Measurements from ENCODE around the gene TGFBI. TPM values are rescaled to one million over a fixed set of nuclear protein-coding genes. Genes with fewer than 3 reads are reported as not detected.

Gene TGFBI
- total RNA-seq, 1 donor from 2014 or later: 453 TPM

DNA sequence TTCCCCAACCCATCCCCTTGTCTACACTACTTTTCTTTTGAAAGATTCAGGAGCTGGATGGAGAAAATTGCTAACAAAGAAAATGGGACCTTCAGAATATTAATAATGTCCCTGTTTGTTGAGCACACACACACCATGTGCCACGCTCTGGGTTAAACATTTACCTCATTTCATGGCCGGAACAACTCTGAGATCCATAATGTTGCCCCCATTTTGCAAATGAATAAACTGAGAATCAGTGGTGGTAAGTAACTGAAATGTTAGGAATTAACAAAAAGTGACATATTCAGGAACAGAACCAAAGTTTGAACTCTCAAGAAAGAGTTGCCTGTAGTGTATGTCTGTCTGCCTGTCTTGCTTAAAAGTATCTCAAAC, 52.4 kb downstream of the TGFBI start:
- peak overlapping the region; percentile 70 for H3K4me3 ChIP-seq (ENCODE audit: low read depth, low read length)
- TF ChIP-seq, protein P1, sequence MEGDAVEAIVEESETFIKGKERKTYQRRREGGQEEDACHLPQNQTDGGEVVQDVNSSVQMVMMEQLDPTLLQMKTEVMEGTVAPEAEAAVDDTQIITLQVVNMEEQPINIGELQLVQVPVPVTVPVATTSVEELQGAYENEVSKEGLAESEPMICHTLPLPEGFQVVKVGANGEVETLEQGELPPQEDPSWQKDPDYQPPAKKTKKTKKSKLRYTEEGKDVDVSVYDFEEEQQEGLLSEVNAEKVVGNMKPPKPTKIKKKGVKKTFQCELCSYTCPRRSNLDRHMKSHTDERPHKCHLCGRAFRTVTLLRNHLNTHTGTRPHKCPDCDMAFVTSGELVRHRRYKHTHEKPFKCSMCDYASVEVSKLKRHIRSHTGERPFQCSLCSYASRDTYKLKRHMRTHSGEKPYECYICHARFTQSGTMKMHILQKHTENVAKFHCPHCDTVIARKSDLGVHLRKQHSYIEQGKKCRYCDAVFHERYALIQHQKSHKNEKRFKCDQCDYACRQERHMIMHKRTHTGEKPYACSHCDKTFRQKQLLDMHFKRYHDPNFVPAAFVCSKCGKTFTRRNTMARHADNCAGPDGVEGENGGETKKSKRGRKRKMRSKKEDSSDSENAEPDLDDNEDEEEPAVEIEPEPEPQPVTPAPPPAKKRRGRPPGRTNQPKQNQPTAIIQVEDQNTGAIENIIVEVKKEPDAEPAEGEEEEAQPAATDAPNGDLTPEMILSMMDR (IDR thresholded peaks at IDR 0.05; ENCODE audit: insufficient read depth, low read length, poor library complexity, severe bottlenecking): no peak
- H3K36me3 ChIP-seq (ENCODE audit: control insufficient read depth, insufficient read depth, low read length): no peaks in the 10 kb centered on the region
- no peak for DNase-seq (ENCODE audit: low read depth)
- peaks cover 2% of the 10 kb centered on the region for H3K27me3 ChIP-seq (ENCODE audit: control insufficient read depth, insufficient read depth, low read length)

DNA sequence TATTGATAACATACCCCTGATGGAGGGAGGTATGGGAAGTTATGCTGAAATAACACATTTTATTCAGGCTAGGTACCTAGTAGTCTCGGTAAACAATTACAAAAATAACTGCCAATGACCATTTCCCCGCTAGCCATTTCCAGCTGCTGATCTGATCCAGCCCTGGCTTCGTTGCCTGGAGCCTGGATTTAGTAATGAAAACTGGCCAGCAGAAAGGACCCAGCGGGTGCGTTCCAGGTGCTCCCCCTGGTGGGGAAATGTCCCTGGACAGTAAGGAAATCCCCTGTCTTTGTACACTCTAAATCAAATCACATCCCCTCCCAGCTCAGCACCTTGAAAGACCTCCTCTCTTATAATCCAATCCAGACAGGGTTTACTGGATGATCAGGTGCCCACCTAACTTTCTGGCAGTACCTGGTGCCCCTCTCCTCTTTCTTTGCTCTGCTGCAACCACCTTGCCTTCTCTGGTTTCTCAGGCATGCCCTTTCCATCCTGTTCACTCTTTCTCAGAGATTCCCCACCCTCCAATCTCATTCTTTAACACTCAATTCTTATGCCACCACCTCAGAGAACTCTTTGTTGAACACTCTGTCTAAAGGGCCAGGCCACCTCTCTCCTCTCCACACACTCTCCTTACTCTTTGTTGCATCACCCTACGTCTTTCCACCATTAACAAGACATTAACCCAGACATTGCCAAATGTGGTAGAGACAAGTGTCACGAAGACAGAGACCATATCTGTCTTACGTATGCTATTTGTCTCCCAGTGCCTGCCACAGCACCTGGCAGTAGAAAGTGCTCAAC, 53.8 kb downstream of the TGFBI start:
- TF ChIP-seq, protein P1 (IDR thresholded peaks at IDR 0.05; ENCODE audit: insufficient read depth, low read length, poor library complexity, severe bottlenecking): peak; percentile 93
- H3K4me3 ChIP-seq (ENCODE audit: low read depth, low read length): no peak overlapping the region
- H3K36me3 ChIP-seq (ENCODE audit: control insufficient read depth, insufficient read depth, low read length): no peaks in the 10 kb centered on the region
- H3K27me3 ChIP-seq (ENCODE audit: control insufficient read depth, insufficient read depth, low read length): peaks cover 2% of the 10 kb centered on the region
- no peak for DNase-seq (ENCODE audit: low read depth)

DNA sequence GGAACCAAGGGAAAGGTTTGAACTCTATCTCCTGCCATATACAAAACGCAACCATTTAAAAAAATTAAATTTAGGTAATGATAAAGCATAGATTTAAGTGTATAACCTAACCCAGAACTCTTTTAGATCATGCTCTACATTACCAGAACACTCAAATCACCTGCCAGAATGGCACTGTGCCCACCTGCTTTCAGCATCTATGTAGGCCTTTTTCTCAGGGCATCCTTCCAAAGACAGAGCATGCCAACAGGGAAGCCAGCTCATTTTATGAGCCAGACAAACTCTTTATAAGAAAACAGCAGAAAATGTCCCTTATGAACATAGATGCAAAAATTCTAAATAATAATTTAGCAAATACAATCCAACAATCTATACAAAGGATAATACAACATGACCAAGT, 55.9 kb downstream of the TGFBI start:
- no peak for DNase-seq (ENCODE audit: low read depth)

DNA sequence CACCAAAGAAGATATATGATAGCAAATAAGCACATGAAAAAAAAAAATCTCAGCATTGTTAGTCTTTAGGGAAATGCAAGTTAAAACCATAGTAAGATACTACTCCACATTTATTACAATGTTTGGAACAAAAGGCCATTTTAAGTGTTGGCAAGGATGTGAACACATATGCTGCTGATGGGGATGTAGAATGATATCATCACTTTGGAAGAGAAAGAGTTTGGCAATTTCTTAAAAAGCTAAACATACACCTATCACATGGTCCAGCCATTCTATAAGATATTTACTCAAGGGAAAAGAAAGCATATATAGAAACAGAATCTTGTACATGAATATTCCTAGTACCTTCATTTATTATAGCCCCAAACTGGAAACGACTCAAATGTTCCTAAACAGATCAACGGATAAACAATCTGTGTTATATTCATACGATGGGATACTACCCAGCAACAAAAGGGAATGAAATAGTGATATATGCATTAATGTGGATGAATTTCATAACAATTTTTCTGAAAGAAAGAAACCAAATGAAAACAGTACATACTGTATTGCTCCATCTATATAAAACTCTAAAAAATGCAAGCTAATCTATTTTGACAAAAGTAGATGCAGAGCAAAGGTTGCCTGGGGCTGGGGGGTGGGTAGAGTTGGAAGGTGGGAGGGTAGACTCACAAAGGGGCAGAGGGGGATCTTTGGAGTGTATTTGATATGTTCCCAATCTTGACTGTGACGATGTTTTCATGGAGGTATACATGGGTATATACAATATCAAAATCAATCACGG, 58.2 kb downstream of the TGFBI start:
- DNase-seq (ENCODE audit: low read depth): no peak
- TF ChIP-seq, protein P1 (IDR thresholded peaks at IDR 0.05; ENCODE audit: insufficient read depth, low read length, poor library complexity, severe bottlenecking): no peak
- Histone ChIP-seq H3K36me3 (ENCODE audit: control insufficient read depth, insufficient read depth, low read length) (no peaks in the 10 kb centered on the region), H3K27me3 (ENCODE audit: control insufficient read depth, insufficient read depth, low read length) (no peaks in the 10 kb centered on the region), H3K4me3 (ENCODE audit: low read depth, low read length) (no peak overlapping the region)

More for the DNA sequence above, 55.9 kb downstream of the TGFBI start:
- Histone ChIP-seq H3K4me3 (ENCODE audit: low read depth, low read length) (no peak overlapping the region), H3K36me3 (ENCODE audit: control insufficient read depth, insufficient read depth, low read length) (no peaks in the 10 kb centered on the region), H3K27me3 (ENCODE audit: control insufficient read depth, insufficient read depth, low read length) (no peaks in the 10 kb centered on the region)
- TF ChIP-seq, protein P1 (IDR thresholded peaks at IDR 0.05; ENCODE audit: insufficient read depth, low read length, poor library complexity, severe bottlenecking): no peak

DNA sequence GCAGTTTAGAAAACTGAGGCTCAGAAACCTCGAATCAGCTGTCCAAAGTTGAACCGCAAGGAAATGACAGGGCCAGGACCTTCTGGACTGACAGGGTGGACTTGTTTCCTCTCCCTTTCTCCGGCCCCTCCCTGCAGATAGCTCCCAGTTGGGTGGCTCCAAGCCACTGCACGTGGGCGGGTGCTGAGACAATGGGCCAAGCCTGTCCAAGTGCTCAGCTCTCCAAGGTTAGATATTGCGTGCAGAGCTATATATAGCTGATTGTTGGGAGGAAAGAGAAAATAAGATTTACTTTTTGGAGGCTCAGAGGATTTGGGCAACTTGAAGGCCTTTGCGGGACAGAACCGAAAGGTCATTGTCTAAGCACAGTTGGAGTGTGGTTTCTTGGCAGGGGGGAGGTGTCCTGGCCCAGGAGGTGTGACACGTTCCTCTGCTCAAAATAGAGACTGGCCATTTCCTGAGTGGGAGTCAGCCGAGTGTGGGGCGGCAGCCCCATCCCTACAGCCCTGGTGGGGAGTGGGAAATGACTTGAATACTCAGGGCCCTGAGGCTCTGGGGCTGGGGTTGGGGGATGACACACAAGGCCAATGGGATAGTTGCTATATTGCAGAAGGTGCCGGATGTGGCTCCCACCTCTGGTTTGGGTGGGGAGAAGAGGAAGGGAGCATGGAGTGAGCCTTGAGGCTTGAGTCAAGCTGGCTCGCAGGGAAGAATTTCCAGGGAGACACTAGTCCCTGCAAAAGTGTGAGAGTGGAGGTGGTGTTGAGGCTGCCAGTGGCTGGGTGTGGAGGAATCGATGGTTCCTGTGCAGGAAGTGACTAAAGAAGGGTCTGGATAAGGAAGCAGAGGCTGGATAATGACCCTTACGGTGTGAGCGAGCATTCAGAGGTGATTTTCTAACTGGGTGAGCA, 59.4 kb downstream of the TGFBI start:
- H3K4me3 ChIP-seq (ENCODE audit: low read depth, low read length): no peak overlapping the region
- TF ChIP-seq, protein P1 (IDR thresholded peaks at IDR 0.05; ENCODE audit: insufficient read depth, low read length, poor library complexity, severe bottlenecking): no peak
- no peak for DNase-seq (ENCODE audit: low read depth)
- H3K27me3 ChIP-seq (ENCODE audit: control insufficient read depth, insufficient read depth, low read length): no peaks in the 10 kb centered on the region
- no peaks in the 10 kb centered on the region for H3K36me3 ChIP-seq (ENCODE audit: control insufficient read depth, insufficient read depth, low read length)
